ENCODE measurements around the gene SLC66A2.

DNA sequence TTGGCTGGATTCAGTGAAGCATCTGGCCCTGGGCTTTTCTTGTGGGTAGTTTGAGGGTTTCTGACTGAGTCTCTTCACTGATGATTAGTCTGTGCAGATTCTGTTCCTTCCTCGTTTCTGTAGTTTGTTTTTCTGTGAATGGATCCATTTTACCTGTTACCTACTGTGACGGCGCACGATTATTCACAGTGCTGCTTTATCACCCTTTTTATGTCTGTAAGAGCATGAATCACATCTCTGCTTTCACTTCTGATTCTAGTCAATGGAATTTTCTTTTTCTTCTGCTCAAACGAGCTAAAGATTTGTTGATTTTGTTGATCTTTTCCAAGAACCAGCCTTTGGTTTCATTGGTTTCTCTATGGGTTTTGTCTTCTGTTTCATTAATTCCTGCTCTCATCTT, 60.8 kb downstream of the SLC66A2 start:
- no peak for TF ChIP-seq POLR2A (IDR thresholded peaks at IDR 0.05)
- TF ChIP-seq, protein P1, sequence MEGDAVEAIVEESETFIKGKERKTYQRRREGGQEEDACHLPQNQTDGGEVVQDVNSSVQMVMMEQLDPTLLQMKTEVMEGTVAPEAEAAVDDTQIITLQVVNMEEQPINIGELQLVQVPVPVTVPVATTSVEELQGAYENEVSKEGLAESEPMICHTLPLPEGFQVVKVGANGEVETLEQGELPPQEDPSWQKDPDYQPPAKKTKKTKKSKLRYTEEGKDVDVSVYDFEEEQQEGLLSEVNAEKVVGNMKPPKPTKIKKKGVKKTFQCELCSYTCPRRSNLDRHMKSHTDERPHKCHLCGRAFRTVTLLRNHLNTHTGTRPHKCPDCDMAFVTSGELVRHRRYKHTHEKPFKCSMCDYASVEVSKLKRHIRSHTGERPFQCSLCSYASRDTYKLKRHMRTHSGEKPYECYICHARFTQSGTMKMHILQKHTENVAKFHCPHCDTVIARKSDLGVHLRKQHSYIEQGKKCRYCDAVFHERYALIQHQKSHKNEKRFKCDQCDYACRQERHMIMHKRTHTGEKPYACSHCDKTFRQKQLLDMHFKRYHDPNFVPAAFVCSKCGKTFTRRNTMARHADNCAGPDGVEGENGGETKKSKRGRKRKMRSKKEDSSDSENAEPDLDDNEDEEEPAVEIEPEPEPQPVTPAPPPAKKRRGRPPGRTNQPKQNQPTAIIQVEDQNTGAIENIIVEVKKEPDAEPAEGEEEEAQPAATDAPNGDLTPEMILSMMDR (IDR thresholded peaks at IDR 0.05), result no peak

Data from adrenal gland (tissue), 5 donors.